Upper lobe of left lung (tissue), 4 donors: ENCODE results near the gene AHSG.

ENCODE experiments used
- POLR2A ChIP-seq, 4 donors: fragments of 450-650 bp; IDR thresholded peaks; one replicate each; pipeline ENCODE4 v1.5.1; 2016 to 2017; ENCODE audit warnings: antibody characterized with exemption in 4 of 4, mild to moderate bottlenecking in 2 of 4
- POLR2AphosphoS5 ChIP-seq, 2 donors: sonication (generic); formaldehyde crosslinking; IDR thresholded peaks; one replicate each; pipeline ENCODE4 v1.5.1; 2017; ENCODE audit warnings: antibody characterized with exemption in 2 of 2
- TF ChIP-seq, protein P1 (sequence below), 6 experiments: fragments of 450-650 bp in 4 of 6; fragments of 200-600 bp in 2 of 6; sonication (generic) in 2 of 6; IDR thresholded peaks; one replicate each; pipeline ENCODE4 v1.5.1; 2016 to 2019; ENCODE audit warnings: antibody characterized with exemption in 6 of 6

- TF ChIP-seq POLR2A (IDR thresholded peaks at IDR 0.05) (peak in 3 of 4 donors; percentile 93 to 98 (median 96)), POLR2AphosphoS5 (IDR thresholded peaks at IDR 0.05) (peak; percentile 67 to 86)
- TF ChIP-seq, protein P1, sequence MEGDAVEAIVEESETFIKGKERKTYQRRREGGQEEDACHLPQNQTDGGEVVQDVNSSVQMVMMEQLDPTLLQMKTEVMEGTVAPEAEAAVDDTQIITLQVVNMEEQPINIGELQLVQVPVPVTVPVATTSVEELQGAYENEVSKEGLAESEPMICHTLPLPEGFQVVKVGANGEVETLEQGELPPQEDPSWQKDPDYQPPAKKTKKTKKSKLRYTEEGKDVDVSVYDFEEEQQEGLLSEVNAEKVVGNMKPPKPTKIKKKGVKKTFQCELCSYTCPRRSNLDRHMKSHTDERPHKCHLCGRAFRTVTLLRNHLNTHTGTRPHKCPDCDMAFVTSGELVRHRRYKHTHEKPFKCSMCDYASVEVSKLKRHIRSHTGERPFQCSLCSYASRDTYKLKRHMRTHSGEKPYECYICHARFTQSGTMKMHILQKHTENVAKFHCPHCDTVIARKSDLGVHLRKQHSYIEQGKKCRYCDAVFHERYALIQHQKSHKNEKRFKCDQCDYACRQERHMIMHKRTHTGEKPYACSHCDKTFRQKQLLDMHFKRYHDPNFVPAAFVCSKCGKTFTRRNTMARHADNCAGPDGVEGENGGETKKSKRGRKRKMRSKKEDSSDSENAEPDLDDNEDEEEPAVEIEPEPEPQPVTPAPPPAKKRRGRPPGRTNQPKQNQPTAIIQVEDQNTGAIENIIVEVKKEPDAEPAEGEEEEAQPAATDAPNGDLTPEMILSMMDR (IDR thresholded peaks at IDR 0.05), result peak in 2 of 6 experiments; percentile 28 to 38
Observed at GRCh38 chr3:186567072-186567921, 45.6 kb upstream of the AHSG start, which contains the start of gene TBCCD1.
